Measurements from ENCODE around the gene CAMSAP1. TPM values are rescaled to one million over a fixed set of nuclear protein-coding genes. Genes with fewer than 3 reads are reported as not detected.

The CAMSAP1 gene
- total RNA-seq, 4 donors from 2014 or later, result 31.2 to 85.3 (median 51.6) TPM

DNA sequence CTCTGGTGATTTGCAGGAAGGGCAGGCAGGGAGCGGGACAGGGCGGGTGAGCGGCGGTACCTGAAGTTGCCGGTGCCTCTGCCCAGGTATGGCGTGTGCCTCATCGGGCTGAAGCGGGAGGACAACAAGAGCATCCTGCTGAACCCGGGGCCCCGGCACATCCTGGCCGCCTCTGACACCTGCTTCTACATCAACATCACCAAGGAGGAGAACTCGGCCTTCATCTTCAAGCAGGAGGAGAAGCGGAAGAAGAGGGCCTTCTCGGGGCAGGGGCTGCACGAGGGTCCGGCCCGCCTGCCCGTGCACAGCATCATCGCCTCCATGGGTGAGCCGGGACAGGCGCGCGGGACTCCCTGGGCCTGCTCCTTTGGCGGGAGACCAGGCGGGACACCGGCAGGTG is 136.6 kb downstream of the CAMSAP1 start:
- no peak for DNase-seq
- 93 to 100% methylated on average over 1 to 3 of the region's 26 CpGs for WGBS, 2 donors
- H3K27ac ChIP-seq, result no peak overlapping the region
- no peaks in the 10 kb centered on the region for H3K36me3 ChIP-seq
- H3K9me3 ChIP-seq, result peaks cover 0 to 9% (median 3%) of the 10 kb centered on the region in 3 donors
- no peaks in the 10 kb centered on the region for H3K4me1 ChIP-seq
- intact Hi-C loops (cut with DNase I), result no loop called here
- no peak overlapping the region for H3K4me3 ChIP-seq
- H3K27me3 ChIP-seq, result peaks cover 0 to 43% (median 0%) of the 10 kb centered on the region in 4 donors
- no peak for TF ChIP-seq POLR2A (IDR thresholded peaks at IDR 0.05)
- TF ChIP-seq, protein P1, sequence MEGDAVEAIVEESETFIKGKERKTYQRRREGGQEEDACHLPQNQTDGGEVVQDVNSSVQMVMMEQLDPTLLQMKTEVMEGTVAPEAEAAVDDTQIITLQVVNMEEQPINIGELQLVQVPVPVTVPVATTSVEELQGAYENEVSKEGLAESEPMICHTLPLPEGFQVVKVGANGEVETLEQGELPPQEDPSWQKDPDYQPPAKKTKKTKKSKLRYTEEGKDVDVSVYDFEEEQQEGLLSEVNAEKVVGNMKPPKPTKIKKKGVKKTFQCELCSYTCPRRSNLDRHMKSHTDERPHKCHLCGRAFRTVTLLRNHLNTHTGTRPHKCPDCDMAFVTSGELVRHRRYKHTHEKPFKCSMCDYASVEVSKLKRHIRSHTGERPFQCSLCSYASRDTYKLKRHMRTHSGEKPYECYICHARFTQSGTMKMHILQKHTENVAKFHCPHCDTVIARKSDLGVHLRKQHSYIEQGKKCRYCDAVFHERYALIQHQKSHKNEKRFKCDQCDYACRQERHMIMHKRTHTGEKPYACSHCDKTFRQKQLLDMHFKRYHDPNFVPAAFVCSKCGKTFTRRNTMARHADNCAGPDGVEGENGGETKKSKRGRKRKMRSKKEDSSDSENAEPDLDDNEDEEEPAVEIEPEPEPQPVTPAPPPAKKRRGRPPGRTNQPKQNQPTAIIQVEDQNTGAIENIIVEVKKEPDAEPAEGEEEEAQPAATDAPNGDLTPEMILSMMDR (IDR thresholded peaks at IDR 0.05), result no peak

DNA sequence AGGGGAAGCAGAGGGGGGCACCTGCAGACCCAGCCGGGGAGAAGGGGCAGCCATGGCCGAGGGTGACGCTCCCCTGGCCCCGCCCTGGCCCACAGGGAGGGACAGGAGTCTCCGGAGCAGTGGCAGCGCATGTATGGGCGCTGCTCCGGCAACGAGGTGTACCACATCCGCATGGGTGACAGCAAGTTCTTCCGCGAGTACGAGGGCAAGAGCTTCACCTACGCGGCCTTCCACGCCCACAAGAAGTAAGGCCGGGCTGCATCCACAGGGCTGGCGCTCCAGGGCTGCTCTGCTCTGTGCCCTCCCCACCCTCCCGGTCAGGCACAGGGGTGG is 137.2 kb downstream of the CAMSAP1 start:
- Histone ChIP-seq H3K27me3 (peaks cover 0 to 38% (median 0%) of the 10 kb centered on the region in 4 donors), H3K4me1 (no peaks in the 10 kb centered on the region), H3K9me3 (peaks cover 0 to 15% (median 9%) of the 10 kb centered on the region in 3 donors), H3K36me3 (no peaks in the 10 kb centered on the region), H3K27ac (no peak overlapping the region), H3K4me3 (no peak overlapping the region)
- 49% methylated on average over 4 of the region's 19 CpGs; no CpG with 5 or more reads in 1 of the 2 donors for WGBS, 2 donors
- TF ChIP-seq POLR2A (IDR thresholded peaks at IDR 0.05), result no peak
- TF ChIP-seq, protein P1 (IDR thresholded peaks at IDR 0.05), result no peak
- intact Hi-C loops (cut with DNase I), result no loop called here
- DNase-seq, result no peak

DNA sequence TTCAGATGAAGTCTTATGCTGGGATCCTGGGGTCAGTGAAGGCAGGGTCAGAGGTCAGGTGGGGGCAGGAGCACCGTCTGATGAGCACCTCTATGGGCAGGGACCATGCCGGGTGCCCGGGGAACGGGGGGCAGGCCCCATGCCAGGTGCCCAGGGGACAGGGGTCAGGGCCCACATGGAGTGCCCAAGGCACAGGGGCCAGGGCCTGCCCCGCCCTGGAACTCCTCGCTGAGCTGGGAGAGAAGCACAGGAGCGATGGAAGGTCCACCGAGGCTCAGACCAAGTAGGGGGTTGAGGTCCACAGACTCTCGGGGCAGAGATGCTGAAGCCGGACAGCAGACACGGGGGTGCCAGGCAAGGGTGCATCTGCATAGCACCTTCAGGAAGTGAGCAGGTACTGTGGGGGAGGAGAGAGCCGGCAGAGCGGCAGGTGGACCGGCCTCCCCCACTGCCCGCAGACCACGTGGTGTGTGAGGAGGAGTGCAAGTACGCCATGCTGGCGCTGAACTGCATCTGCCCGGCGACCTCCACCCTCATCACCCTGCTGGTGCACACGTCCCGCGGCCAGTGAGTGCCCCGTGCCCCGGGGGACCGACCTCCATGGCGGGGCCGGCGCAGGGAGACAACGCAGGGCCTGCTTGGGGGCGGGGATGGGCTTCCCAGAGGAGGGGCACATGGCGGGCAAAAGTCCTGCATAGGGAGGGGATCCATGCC is 137.7 kb downstream of the CAMSAP1 start:
- TF ChIP-seq POLR2A (IDR thresholded peaks at IDR 0.05), result no peak
- TF ChIP-seq, protein P1 (IDR thresholded peaks at IDR 0.05), result no peak
- peaks cover 0 to 16% (median 9%) of the 10 kb centered on the region in 3 donors for H3K9me3 ChIP-seq
- H3K36me3 ChIP-seq, result no peaks in the 10 kb centered on the region
- no peak overlapping the region for H3K4me3 ChIP-seq
- intact Hi-C loops (cut with DNase I), result no loop called here
- 80 to 88% methylated on average over 2 to 18 of the region's 32 CpGs for WGBS, 2 donors
- H3K27ac ChIP-seq, result no peak overlapping the region
- no peaks in the 10 kb centered on the region for H3K4me1 ChIP-seq
- DNase-seq, result no peak
- peaks cover 0 to 33% (median 0%) of the 10 kb centered on the region in 4 donors for H3K27me3 ChIP-seq

DNA sequence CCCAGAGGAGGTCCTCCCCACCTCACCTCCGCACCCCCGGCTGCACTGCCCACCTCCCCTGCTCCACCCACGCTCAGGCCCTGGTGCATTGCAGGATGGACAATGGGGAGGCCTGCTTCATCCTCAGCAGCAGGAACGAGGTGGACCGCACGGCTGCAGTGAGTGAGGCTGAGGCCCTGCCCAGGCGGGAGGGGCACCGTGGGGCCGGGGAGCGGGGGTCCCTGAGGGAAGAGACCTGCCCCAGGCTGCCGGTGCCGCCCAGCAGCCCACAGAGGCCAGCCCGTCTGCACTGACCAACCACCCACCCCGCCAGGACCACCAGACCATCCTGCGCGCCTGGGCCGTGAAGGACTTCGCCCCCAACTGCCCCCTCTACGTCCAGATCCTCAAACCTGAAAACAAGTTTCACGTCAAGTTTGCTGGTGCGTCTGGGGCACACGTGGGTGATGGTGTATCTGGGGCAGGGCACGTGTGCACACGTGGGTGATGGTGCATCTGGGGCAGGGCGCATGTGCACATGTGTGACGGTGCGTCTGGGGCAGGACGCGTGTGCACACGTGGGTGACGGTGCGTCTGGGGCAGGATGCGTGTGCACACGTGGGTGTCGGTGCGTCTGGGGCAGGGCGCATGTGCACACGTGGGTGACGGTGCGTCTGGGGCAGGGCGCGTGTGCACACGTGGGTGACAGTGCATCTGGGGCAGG is 138.7 kb downstream of the CAMSAP1 start:
- Histone ChIP-seq H3K36me3 (no peaks in the 10 kb centered on the region), H3K27me3 (peaks cover 0 to 32% (median 0%) of the 10 kb centered on the region in 4 donors), H3K4me3 (no peak overlapping the region), H3K27ac (no peak overlapping the region), H3K4me1 (no peaks in the 10 kb centered on the region), H3K9me3 (peaks cover 0 to 16% (median 9%) of the 10 kb centered on the region in 3 donors)
- 84 to 93% methylated on average over 5 to 29 of the region's 43 CpGs for WGBS, 2 donors
- TF ChIP-seq, protein P1 (IDR thresholded peaks at IDR 0.05), result no peak
- no peak for TF ChIP-seq POLR2A (IDR thresholded peaks at IDR 0.05)
- intact Hi-C loops (cut with DNase I), result no loop called here
- no peak for DNase-seq

DNA sequence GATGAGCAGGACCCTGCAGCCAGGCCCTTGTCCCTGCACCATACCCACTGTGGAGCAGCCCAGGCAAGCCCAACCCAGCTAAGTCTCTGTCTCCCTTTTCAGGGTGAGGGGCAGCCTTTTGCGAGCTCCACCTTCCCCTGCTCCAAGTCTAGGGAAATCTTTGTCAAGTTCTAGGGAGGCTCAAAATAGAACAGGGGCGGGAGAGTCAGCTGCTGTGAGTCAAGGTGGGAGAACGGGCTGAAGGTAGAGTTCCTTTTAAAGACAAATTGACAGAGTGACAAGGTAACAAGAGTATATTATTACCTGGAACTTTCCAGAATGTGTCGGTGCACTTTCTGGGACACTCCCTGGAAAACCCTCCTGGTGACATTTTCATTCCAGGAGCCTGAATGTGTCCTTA is 140.6 kb downstream of the CAMSAP1 start:
- intact Hi-C loops (cut with DNase I), result no loop called here
- Histone ChIP-seq H3K36me3 (no peaks in the 10 kb centered on the region), H3K27me3 (peaks cover 0 to 12% (median 0%) of the 10 kb centered on the region in 4 donors), H3K4me3 (no peak overlapping the region), H3K9me3 (peaks cover 0 to 16% (median 9%) of the 10 kb centered on the region in 3 donors), H3K27ac (no peak overlapping the region), H3K4me1 (no peaks in the 10 kb centered on the region)
- DNase-seq, result no peak
- TF ChIP-seq POLR2A (IDR thresholded peaks at IDR 0.05), result no peak
- TF ChIP-seq, protein P1 (IDR thresholded peaks at IDR 0.05), result no peak
- 67 to 71% methylated on average over 2 of the region's 4 CpGs for WGBS, 2 donors

Measured in esophagus squamous epithelium (tissue), 5 donors.